GM12878 (cell line): ENCODE results near the gene SPATA12. TPM values are rescaled to one million over a fixed set of nuclear protein-coding genes. Genes with fewer than 3 reads are reported as not detected.
A peak's percentile ranks its signal among the peaks of the same experiment; 100 is the strongest.

ENCODE experiments used
- ATAC-seq: fragments of 200-7000 bp; cut with Tn5 transposase; 3 replicates; pipeline ENCODE4 v1.9.1; 2020; ENCODE audit warnings: mild to moderate bottlenecking, moderate library complexity
- BruUV-seq: library from RNA; stranded (reverse); fragments of 400-500 nt; replicated peaks from 2 replicates; lab custom pipeline; 2021; lab: Mats Ljungman, UMichigan
- CTCF ChIA-PET: fragments of 300-600 bp; sonication (Branson Sonifier 250); formaldehyde crosslinking; extraction: SDS; loops from one replicate; lab custom pipeline; 2021; ENCODE audit warnings: inconsistent platforms; lab: Yijun Ruan, JAX
- POLR2A ChIA-PET: fragments of 350-600 bp; formaldehyde crosslinking; extraction: SDS; loops from one replicate; lab custom pipeline; 2021; ENCODE audit warnings: inconsistent platforms; lab: Charles Lee
- RAD21 ChIA-PET: fragments of 300-600 bp; sonication (Branson Sonifier 250); formaldehyde crosslinking; loops from one replicate; lab custom pipeline; 2023; ENCODE audit warnings: antibody characterized with exemption; ENCODE audit not compliant: unreplicated experiment; lab: Charles Lee
- SMC1A ChIA-PET: fragments of 300-600 bp; sonication (Branson Sonifier 250); formaldehyde crosslinking; loops from one replicate; lab custom pipeline; 2023; ENCODE audit not compliant: unreplicated experiment, uncharacterized antibody; lab: Charles Lee
- DNase-seq: peaks from one replicate; pipeline ENCODE4 v3.0.0-alpha.2; 2011; ENCODE audit warnings: low read depth, low spot score
- FAIRE-seq: peaks from 3 replicates; lab custom pipeline; 2011; peaks lifted over from hg19 to GRCh38; lab: Jason Lieb, UNC
- H2AFZ ChIP-seq: 2 replicates; pipeline ENCODE4 v1.6.0; 2011; ENCODE audit warnings: low read depth, low read length, control low read depth; ENCODE audit not compliant: control insufficient read depth
- H3K27ac ChIP-seq: 2 replicates; pipeline ENCODE4 v1.5.1; 2011; ENCODE audit warnings: control low read depth; ENCODE audit not compliant: control insufficient read depth, insufficient read depth
- H3K27me3 ChIP-seq, 2 experiments: replicated peaks in 1 of 2; 2 replicates each; pipeline versions ENCODE4 v1.6.0 to v1.6.1; 2011; ENCODE audit warnings: low read length in 1 of 2; ENCODE audit not compliant: control insufficient read depth in 2 of 2, insufficient read depth in 2 of 2
- H3K36me3 ChIP-seq, 2 experiments: 2 replicates each; pipeline ENCODE4 v1.5.1; 2011; ENCODE audit warnings: low read length in 1 of 2; ENCODE audit not compliant: control insufficient read depth in 2 of 2, insufficient read depth in 2 of 2
- H3K4me1 ChIP-seq: 2 replicates; pipeline ENCODE4 v1.6.1; 2011; ENCODE audit warnings: mild to moderate bottlenecking, low read length, moderate library complexity, mixed read lengths; ENCODE audit not compliant: control insufficient read depth, insufficient read depth
- H3K4me2 ChIP-seq: 2 replicates; pipeline ENCODE4 v1.6.0; 2011; ENCODE audit warnings: control low read depth; ENCODE audit not compliant: control insufficient read depth, insufficient read depth
- H3K4me3 ChIP-seq: fragments of 200-600 bp; sonication (generic); 2 replicates; pipeline ENCODE4 v1.5.1; 2016
- H3K79me2 ChIP-seq: 2 replicates; pipeline ENCODE4 v1.6.0; 2011; ENCODE audit warnings: low read length; ENCODE audit not compliant: control insufficient read depth, insufficient read depth
- H3K9ac ChIP-seq: 2 replicates; pipeline ENCODE4 v1.8.0; 2011; ENCODE audit warnings: low read length, control low read depth, mixed read lengths; ENCODE audit not compliant: control insufficient read depth, insufficient read depth
- H3K9me3 ChIP-seq: replicated peaks from 3 replicates; pipeline ENCODE4 v1.5.1; 2011; ENCODE audit warnings: mild to moderate bottlenecking, low read length; ENCODE audit not compliant: control insufficient read depth, insufficient read depth
- H4K20me1 ChIP-seq: 2 replicates; pipeline ENCODE4 v1.6.0; 2011; ENCODE audit not compliant: control insufficient read depth, insufficient read depth
- CHD1 ChIP-seq: IDR thresholded peaks from 2 replicates; pipeline ENCODE4 v1.6.1; 2012; ENCODE audit warnings: low read depth, low read length, improper control_type of control experiment
- ESRRA ChIP-seq: IDR thresholded peaks from 2 replicates; pipeline ENCODE4 v1.6.1; 2012; ENCODE audit warnings: mild to moderate bottlenecking, low read length, improper control_type of control experiment
- JUND ChIP-seq: IDR thresholded peaks from 2 replicates; pipeline ENCODE4 v1.6.1; 2012; ENCODE audit warnings: low read depth, mild to moderate bottlenecking, low read length, improper control_type of control experiment, moderate library complexity
- LARP7 ChIP-seq: fragments of 450-650 bp; IDR thresholded peaks from 2 replicates; pipeline ENCODE4 v1.6.1; 2017; ENCODE audit warnings: mild to moderate bottlenecking
- MEF2B ChIP-seq: fragments of 450-650 bp; IDR thresholded peaks from 2 replicates; pipeline ENCODE4 v1.6.1; 2018; ENCODE audit warnings: mild to moderate bottlenecking, moderate library complexity; ENCODE audit not compliant: partially characterized antibody, poor library complexity, severe bottlenecking
- NBN ChIP-seq: fragments of 450-650 bp; IDR thresholded peaks from 2 replicates; pipeline ENCODE4 v1.6.1; 2016
- NFXL1 ChIP-seq: fragments of 450-650 bp; IDR thresholded peaks from 2 replicates; pipeline ENCODE4 v1.6.1; 2017; ENCODE audit warnings: antibody characterized with exemption, mild to moderate bottlenecking, borderline replicate concordance
- RUNX3 ChIP-seq: IDR thresholded peaks from 2 replicates; pipeline ENCODE4 v1.6.1; 2012; ENCODE audit warnings: low read length, inconsistent platforms
- WGBS: methylation state at CpG from one replicate; pipeline ENCODE4 v1.1.6; 2016; ENCODE audit warnings: low lambda C conversion rate; ENCODE audit not compliant: insufficient replicate concordance, insufficient coverage; ENCODE audit errors: missing lambda C conversion rate; 5-methylcytosine and 5-hydroxymethylcytosine counted together
- in situ Hi-C: fragments of 300-500 bp; cut with MboI; formaldehyde crosslinking; loops from 9 replicates; pipeline ENCODE4 v1.14.3; 2018; ENCODE audit warnings: mixed read lengths
- intact Hi-C: fragments of 100-400 bp; cut with micrococcal nuclease; formaldehyde crosslinking; loops from one replicate; pipeline ENCODE4 v1.14.2; 2022; ENCODE audit not compliant: unreplicated experiment
- polyA plus RNA-seq, 11 experiments: library from polyadenylated mRNA; depleted of rRNA in 4 of 11; unstranded in 6 of 11; stranded (reverse) in 5 of 11; fragments of >200 nt; fragmentation: Nextera tagmentation in 4 of 11; fragmentation: Illumina TruSeq in 1 of 11; extraction: Ambion mirVana in 4 of 11; extraction: Trizol in 1 of 11; gene quantifications; 1 replicate in 1 of 11; 2 replicates in 10 of 11; pipeline versions ENCODE4 v1.2.1 to v1.2.3, GENCODE V29; 2011 to 2016; ENCODE audit warnings: inconsistent platforms in 2 of 11, missing spikeins in 2 of 11, low read depth in 1 of 11
- total RNA-seq, 4 experiments: library from RNA; depleted of rRNA in 3 of 4; stranded (reverse); fragments of >200 nt in 3 of 4; fragmentation: Illumina TruSeq in 1 of 4; extraction: Trizol in 1 of 4; gene quantifications; 2 replicates each; pipeline versions ENCODE4 v1.2.1 to v1.2.3, GENCODE V29; 2013 to 2021
- TF ChIP-seq, protein P1 (sequence below): fragments of 450-650 bp; IDR thresholded peaks from 2 replicates; pipeline ENCODE4 v1.6.1; 2017; ENCODE audit warnings: mild to moderate bottlenecking, low read depth, inconsistent platforms; ENCODE audit not compliant: poor library complexity, severe bottlenecking
- TF ChIP-seq, protein P2 (sequence below): IDR thresholded peaks from 2 replicates; pipeline ENCODE4 v1.6.1; 2011; ENCODE audit warnings: borderline replicate concordance, low read depth, mild to moderate bottlenecking, moderate library complexity, low read length; ENCODE audit not compliant: insufficient read depth, poor library complexity, severe bottlenecking
- TF ChIP-seq, protein P3 (sequence below): IDR thresholded peaks from 2 replicates; pipeline ENCODE4 v1.6.1; 2012; ENCODE audit warnings: improper control_type of control experiment, low read depth, low read length; ENCODE audit not compliant: insufficient replicate concordance

SPATA12 gene
- total and polyA plus RNA-seq, 10 of the 15 experiments (the other 5 are each of a cell fraction or from before 2014, with no cell fraction given) = 0.03 to 0.69 (median 0.37) TPM

DNA sequence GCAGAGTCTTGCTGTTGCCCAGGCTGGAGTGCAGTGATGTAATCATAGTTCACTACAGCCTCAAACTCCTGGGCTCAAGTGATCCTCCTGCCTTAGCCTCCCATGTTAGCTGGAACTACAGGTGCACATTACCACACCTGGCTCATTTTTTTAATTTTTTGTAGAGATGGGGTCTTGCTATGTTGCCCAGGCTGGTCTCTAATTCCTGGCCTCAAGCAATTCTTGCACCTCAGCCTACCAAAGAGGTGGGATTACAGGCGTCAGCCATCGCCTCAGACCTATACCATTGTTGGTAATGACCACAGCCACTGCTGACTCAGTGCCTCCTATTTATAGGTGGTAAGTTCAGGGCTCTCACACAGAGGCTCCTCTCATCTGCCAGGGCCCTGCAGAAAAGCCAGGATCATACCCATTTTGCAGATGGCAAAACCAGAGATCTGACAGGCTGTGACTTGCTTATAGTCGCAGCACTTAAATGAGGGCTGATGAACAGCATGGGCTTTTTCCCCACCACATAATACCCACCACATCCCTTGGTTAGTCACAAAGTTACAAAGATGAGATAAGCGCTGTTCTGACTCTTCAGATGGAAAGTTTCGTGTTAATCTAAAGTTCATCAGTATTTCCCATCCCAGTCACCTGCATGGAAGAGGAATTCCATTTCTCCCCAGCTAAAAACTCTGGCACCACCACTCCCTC, 21.8 kb upstream of the SPATA12 start (continued):
- TF ChIP-seq, protein P1, sequence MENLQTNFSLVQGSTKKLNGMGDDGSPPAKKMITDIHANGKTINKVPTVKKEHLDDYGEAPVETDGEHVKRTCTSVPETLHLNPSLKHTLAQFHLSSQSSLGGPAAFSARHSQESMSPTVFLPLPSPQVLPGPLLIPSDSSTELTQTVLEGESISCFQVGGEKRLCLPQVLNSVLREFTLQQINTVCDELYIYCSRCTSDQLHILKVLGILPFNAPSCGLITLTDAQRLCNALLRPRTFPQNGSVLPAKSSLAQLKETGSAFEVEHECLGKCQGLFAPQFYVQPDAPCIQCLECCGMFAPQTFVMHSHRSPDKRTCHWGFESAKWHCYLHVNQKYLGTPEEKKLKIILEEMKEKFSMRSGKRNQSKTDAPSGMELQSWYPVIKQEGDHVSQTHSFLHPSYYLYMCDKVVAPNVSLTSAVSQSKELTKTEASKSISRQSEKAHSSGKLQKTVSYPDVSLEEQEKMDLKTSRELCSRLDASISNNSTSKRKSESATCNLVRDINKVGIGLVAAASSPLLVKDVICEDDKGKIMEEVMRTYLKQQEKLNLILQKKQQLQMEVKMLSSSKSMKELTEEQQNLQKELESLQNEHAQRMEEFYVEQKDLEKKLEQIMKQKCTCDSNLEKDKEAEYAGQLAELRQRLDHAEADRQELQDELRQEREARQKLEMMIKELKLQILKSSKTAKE = no peak
- peak; percentile 56; the same call in 1 of the 2 replicates for TF ChIP-seq RUNX3
- TF ChIP-seq, protein P2, sequence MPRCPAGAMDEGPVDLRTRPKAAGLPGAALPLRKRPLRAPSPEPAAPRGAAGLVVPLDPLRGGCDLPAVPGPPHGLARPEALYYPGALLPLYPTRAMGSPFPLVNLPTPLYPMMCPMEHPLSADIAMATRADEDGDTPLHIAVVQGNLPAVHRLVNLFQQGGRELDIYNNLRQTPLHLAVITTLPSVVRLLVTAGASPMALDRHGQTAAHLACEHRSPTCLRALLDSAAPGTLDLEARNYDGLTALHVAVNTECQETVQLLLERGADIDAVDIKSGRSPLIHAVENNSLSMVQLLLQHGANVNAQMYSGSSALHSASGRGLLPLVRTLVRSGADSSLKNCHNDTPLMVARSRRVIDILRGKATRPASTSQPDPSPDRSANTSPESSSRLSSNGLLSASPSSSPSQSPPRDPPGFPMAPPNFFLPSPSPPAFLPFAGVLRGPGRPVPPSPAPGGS = no peak
- TF ChIP-seq MEF2B = no peak
- TF ChIP-seq NBN = no peak
- no peak for TF ChIP-seq CHD1

- Histone ChIP-seq H4K20me1 (no peaks in the 10 kb centered on the region), H3K79me2 (no peaks in the 10 kb centered on the region), H3K27me3 (no peaks in the 10 kb centered on the region), H3K36me3 (no peaks in the 10 kb centered on the region), H3K9ac (no peak overlapping the region), H3K4me2 (no peak overlapping the region), H2AFZ (no peak overlapping the region), H3K4me1 (peaks cover 7% of the 10 kb centered on the region; the same call in 1 of the 2 replicates), H3K4me3 (no peak overlapping the region), H3K9me3 (no peaks in the 10 kb centered on the region), H3K27ac (no peak overlapping the region)
- no peak for DNase-seq
- SMC1A ChIA-PET = interaction anchor here (0.7 kb wide), 1 partner anchor 13 kb away, joined by 3 read pairs; no protein-coding TSS in a partner anchor
- RAD21 ChIA-PET = no interaction called here
- BruUV-seq = no TSS peak
- FAIRE-seq = no peak
- WGBS = 25% methylated on average over 6 of the region's 6 CpGs
- CTCF ChIA-PET = no interaction called here
- intact Hi-C loops (no loop called here), in situ Hi-C loops (no loop called here)
- POLR2A ChIA-PET = interaction anchor here (0.5 kb wide), 1 partner anchor 890 kb away, joined by 6 read pairs; no protein-coding TSS in a partner anchor
- ATAC-seq = no peak
- TF ChIP-seq, protein P2 = no peak
- TF ChIP-seq ESRRA (no peak), JUND (no peak), LARP7 (no peak), NFXL1 (no peak)
- TF ChIP-seq, protein P3, sequence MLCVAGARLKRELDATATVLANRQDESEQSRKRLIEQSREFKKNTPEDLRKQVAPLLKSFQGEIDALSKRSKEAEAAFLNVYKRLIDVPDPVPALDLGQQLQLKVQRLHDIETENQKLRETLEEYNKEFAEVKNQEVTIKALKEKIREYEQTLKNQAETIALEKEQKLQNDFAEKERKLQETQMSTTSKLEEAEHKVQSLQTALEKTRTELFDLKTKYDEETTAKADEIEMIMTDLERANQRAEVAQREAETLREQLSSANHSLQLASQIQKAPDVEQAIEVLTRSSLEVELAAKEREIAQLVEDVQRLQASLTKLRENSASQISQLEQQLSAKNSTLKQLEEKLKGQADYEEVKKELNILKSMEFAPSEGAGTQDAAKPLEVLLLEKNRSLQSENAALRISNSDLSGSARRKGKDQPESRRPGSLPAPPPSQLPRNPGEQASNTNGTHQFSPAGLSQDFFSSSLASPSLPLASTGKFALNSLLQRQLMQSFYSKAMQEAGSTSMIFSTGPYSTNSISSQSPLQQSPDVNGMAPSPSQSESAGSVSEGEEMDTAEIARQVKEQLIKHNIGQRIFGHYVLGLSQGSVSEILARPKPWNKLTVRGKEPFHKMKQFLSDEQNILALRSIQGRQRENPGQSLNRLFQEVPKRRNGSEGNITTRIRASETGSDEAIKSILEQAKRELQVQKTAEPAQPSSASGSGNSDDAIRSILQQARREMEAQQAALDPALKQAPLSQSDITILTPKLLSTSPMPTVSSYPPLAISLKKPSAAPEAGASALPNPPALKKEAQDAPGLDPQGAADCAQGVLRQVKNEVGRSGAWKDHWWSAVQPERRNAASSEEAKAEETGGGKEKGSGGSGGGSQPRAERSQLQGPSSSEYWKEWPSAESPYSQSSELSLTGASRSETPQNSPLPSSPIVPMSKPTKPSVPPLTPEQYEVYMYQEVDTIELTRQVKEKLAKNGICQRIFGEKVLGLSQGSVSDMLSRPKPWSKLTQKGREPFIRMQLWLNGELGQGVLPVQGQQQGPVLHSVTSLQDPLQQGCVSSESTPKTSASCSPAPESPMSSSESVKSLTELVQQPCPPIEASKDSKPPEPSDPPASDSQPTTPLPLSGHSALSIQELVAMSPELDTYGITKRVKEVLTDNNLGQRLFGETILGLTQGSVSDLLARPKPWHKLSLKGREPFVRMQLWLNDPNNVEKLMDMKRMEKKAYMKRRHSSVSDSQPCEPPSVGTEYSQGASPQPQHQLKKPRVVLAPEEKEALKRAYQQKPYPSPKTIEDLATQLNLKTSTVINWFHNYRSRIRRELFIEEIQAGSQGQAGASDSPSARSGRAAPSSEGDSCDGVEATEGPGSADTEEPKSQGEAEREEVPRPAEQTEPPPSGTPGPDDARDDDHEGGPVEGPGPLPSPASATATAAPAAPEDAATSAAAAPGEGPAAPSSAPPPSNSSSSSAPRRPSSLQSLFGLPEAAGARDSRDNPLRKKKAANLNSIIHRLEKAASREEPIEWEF = no peak
Observed at GRCh38 chr3:57041674-57042073, 18.8 kb upstream of the SPATA12 start.
